ENCODE measurements around the gene CD8A.

DNA sequence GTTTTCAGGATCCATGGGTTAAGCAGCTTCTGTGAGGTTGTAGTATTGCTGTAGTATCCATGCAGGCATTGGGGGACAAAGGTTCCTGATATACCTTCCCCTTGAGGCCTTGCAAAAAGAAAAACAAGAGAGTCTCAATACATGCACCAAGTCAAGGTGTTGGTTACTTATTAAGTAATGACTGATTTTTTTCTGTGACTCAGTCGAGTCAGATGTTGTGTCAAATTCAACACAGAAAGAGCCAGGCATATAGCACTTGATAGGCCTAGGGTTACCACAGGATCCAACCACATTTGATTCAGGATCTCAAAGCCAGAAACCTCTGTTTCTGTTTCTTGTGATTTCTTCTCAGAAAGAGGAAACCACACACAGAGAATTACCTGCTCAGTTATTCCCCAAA is 24.9 kb upstream of the CD8A start:
- TF ChIP-seq POLR2A (IDR thresholded peaks at IDR 0.05) (no peak), CTCF (IDR thresholded peaks at IDR 0.05) (no peak), EP300 (IDR thresholded peaks at IDR 0.05) (no peak)

Measured in stomach (tissue), 4 donors.